ENCODE results near the gene IL12RB1.

DNA sequence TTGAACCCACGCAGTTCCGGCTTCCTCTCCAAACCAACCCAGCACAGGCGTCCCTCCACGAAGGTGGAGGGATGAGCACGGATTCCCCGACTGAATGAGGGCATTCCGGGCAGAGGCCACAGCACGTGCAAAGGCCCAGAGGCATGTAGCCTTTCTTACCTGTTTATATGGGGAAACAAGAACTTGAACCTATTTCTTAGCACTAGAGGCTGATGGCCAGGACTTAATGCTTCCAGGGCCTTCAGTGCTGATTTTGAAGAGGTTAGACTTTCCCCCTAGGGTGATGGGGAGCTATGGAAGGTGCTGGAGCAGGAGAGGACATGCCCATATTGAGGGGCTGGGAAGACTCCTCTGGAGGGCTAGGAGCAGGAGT lies 12.9 kb upstream of the IL12RB1 start:
- TF ChIP-seq, protein P1, sequence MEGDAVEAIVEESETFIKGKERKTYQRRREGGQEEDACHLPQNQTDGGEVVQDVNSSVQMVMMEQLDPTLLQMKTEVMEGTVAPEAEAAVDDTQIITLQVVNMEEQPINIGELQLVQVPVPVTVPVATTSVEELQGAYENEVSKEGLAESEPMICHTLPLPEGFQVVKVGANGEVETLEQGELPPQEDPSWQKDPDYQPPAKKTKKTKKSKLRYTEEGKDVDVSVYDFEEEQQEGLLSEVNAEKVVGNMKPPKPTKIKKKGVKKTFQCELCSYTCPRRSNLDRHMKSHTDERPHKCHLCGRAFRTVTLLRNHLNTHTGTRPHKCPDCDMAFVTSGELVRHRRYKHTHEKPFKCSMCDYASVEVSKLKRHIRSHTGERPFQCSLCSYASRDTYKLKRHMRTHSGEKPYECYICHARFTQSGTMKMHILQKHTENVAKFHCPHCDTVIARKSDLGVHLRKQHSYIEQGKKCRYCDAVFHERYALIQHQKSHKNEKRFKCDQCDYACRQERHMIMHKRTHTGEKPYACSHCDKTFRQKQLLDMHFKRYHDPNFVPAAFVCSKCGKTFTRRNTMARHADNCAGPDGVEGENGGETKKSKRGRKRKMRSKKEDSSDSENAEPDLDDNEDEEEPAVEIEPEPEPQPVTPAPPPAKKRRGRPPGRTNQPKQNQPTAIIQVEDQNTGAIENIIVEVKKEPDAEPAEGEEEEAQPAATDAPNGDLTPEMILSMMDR (IDR thresholded peaks at IDR 0.05), result no peak
- TF ChIP-seq POLR2AphosphoS5 (IDR thresholded peaks at IDR 0.05; ENCODE audit: low read depth, low read length), result no peak
